Measurements from ENCODE around the gene CCDC30.
"Not testable (repeated sequence)": the region's sequence is repeated elsewhere in the genome, so short reads cannot be mapped to it uniquely, and the experiment has no call there.

The CCDC30 gene

GRCh38 chr1:42679364-42679983 lies 216.4 kb downstream of the CCDC30 start:
- Mint-ChIP-seq H3K36me3 (ENCODE audit: insufficient read depth) (peaks cover 23% of the 10 kb centered on the region), H3K9me3 (no peaks in the 10 kb centered on the region), H3K27ac (ENCODE audit: low read depth) (no peak overlapping the region), H3K4me3 (no peak overlapping the region), H3K4me1 (peaks cover 32% of the 10 kb centered on the region), H3K27me3 (no peaks in the 10 kb centered on the region)
- ATAC-seq (replicated peaks; ENCODE audit: extremely low read depth, poor library complexity, severe bottlenecking), result no peak
- no peak for DNase-seq (ENCODE audit: low spot score in 2 of 2)

GRCh38 chr1:42680055-42680454 lies 217.0 kb downstream of the CCDC30 start:
- Mint-ChIP-seq H3K27ac (ENCODE audit: low read depth) (no peak overlapping the region), H3K27me3 (no peaks in the 10 kb centered on the region), H3K36me3 (ENCODE audit: insufficient read depth) (peaks cover 25% of the 10 kb centered on the region), H3K4me1 (peaks cover 38% of the 10 kb centered on the region), H3K4me3 (peak overlapping the region; percentile 69), H3K9me3 (no peaks in the 10 kb centered on the region)
- ATAC-seq (replicated peaks; ENCODE audit: extremely low read depth, poor library complexity, severe bottlenecking), result no peak
- no peak for DNase-seq (ENCODE audit: low spot score in 2 of 2)

GRCh38 chr1:42680921-42681683 lies 218.0 kb downstream of the CCDC30 start:
- Mint-ChIP-seq H3K4me1 (peaks cover 46% of the 10 kb centered on the region), H3K9me3 (no peaks in the 10 kb centered on the region), H3K27me3 (no peaks in the 10 kb centered on the region), H3K36me3 (ENCODE audit: insufficient read depth) (peaks cover 28% of the 10 kb centered on the region), H3K27ac (ENCODE audit: low read depth) (peak overlapping the region; percentile 95), H3K4me3 (peak overlapping the region; percentile 94)
- DNase-seq (ENCODE audit: low spot score in 2 of 2), result no peak
- no peak for ATAC-seq (replicated peaks; ENCODE audit: extremely low read depth, poor library complexity, severe bottlenecking)

- Mint-ChIP-seq H3K4me1 (peaks cover 52% of the 10 kb centered on the region), H3K4me3 (peak within 1 kb of the TSS; percentile 97), H3K27ac (ENCODE audit: low read depth) (peak within 1 kb of the TSS; percentile 95), H3K9me3 (no peaks in the 10 kb centered on the region), H3K27me3 (no peaks in the 10 kb centered on the region), H3K36me3 (ENCODE audit: insufficient read depth) (peaks cover 27% of the 10 kb centered on the region)
- DNase-seq (ENCODE audit: low spot score in 2 of 2) (peak; percentile 93 to 95), ATAC-seq (replicated peaks; ENCODE audit: extremely low read depth, poor library complexity, severe bottlenecking) (peak; percentile 96)
Observed at GRCh38 chr1:42681741-42682483, 218.8 kb downstream of the CCDC30 start, which contains the start of gene YBX1. TSS of gene YBX1 (plus strand) at chr1:42682418. CDS start at chr1:42682566, 148 bp downstream.

GRCh38 chr1:42682484-42682738 lies 219.3 kb downstream of the CCDC30 start:
- Mint-ChIP-seq H3K4me1 (peaks cover 57% of the 10 kb centered on the region), H3K36me3 (ENCODE audit: insufficient read depth) (peaks cover 32% of the 10 kb centered on the region), H3K27ac (ENCODE audit: low read depth) (peak overlapping the region; percentile 95), H3K4me3 (peak overlapping the region; percentile 94)
- H3K27me3 Mint-ChIP-seq; DNase-seq (ENCODE audit: low spot score in 2 of 2); H3K9me3 Mint-ChIP-seq: not testable (repeated sequence)
- ATAC-seq (replicated peaks; ENCODE audit: extremely low read depth, poor library complexity, severe bottlenecking), result peak; percentile 9

GRCh38 chr1:42682739-42683531 lies 219.8 kb downstream of the CCDC30 start:
- H3K4me1 Mint-ChIP-seq, result peaks cover 63% of the 10 kb centered on the region
- peaks cover 34% of the 10 kb centered on the region for H3K36me3 Mint-ChIP-seq (ENCODE audit: insufficient read depth)
- H3K27me3 Mint-ChIP-seq, result no peaks in the 10 kb centered on the region
- peak overlapping the region; percentile 97 for H3K4me3 Mint-ChIP-seq
- peak overlapping the region; percentile 95 for H3K27ac Mint-ChIP-seq (ENCODE audit: low read depth)
- DNase-seq (ENCODE audit: low spot score in 2 of 2), result peak; percentile 30 to 45
- no peaks in the 10 kb centered on the region for H3K9me3 Mint-ChIP-seq
- ATAC-seq (replicated peaks; ENCODE audit: extremely low read depth, poor library complexity, severe bottlenecking), result peak; percentile 31

GRCh38 chr1:42684139-42684538 lies 221.1 kb downstream of the CCDC30 start:
- peaks cover 74% of the 10 kb centered on the region for H3K4me1 Mint-ChIP-seq
- peak overlapping the region; percentile 97 for H3K4me3 Mint-ChIP-seq
- H3K27ac Mint-ChIP-seq (ENCODE audit: low read depth), result peak overlapping the region; percentile 95
- DNase-seq (ENCODE audit: low spot score in 2 of 2), result no peak
- H3K36me3 Mint-ChIP-seq (ENCODE audit: insufficient read depth), result peaks cover 34% of the 10 kb centered on the region
- no peaks in the 10 kb centered on the region for H3K9me3 Mint-ChIP-seq
- ATAC-seq (replicated peaks; ENCODE audit: extremely low read depth, poor library complexity, severe bottlenecking), result no peak
- H3K27me3 Mint-ChIP-seq, result no peaks in the 10 kb centered on the region

GRCh38 chr1:42686418-42686817 lies 223.3 kb downstream of the CCDC30 start:
- H3K4me3 Mint-ChIP-seq, result peak overlapping the region; percentile 41
- peak overlapping the region; percentile 38 for H3K27ac Mint-ChIP-seq (ENCODE audit: low read depth)
- ATAC-seq (replicated peaks; ENCODE audit: extremely low read depth, poor library complexity, severe bottlenecking) (no peak), DNase-seq (ENCODE audit: low spot score in 2 of 2) (no peak)
- H3K4me1 Mint-ChIP-seq, result peaks cover 84% of the 10 kb centered on the region
- no peaks in the 10 kb centered on the region for H3K9me3 Mint-ChIP-seq
- H3K36me3 Mint-ChIP-seq (ENCODE audit: insufficient read depth), result peaks cover 36% of the 10 kb centered on the region
- H3K27me3 Mint-ChIP-seq, result no peaks in the 10 kb centered on the region

- H3K4me3 Mint-ChIP-seq, result no peak overlapping the region
- peak overlapping the region; percentile 25 for H3K27ac Mint-ChIP-seq (ENCODE audit: low read depth)
- H3K9me3 Mint-ChIP-seq, result no peaks in the 10 kb centered on the region
- peaks cover 28% of the 10 kb centered on the region for H3K36me3 Mint-ChIP-seq (ENCODE audit: insufficient read depth)
- H3K27me3 Mint-ChIP-seq, result no peaks in the 10 kb centered on the region
- DNase-seq (ENCODE audit: low spot score in 2 of 2) (no peak), ATAC-seq (replicated peaks; ENCODE audit: extremely low read depth, poor library complexity, severe bottlenecking) (no peak)
- H3K4me1 Mint-ChIP-seq, result peaks cover 94% of the 10 kb centered on the region
Observed at GRCh38 chr1:42689912-42690311, 226.8 kb downstream of the CCDC30 start.

GRCh38 chr1:42690477-42691156 lies 227.5 kb downstream of the CCDC30 start:
- ATAC-seq (replicated peaks; ENCODE audit: extremely low read depth, poor library complexity, severe bottlenecking) (peak; percentile 29), DNase-seq (ENCODE audit: low spot score in 2 of 2) (no peak)
- H3K36me3 Mint-ChIP-seq (ENCODE audit: insufficient read depth), result peaks cover 30% of the 10 kb centered on the region
- no peaks in the 10 kb centered on the region for H3K9me3 Mint-ChIP-seq
- peaks cover 94% of the 10 kb centered on the region for H3K4me1 Mint-ChIP-seq
- no peak overlapping the region for H3K4me3 Mint-ChIP-seq
- H3K27me3 Mint-ChIP-seq, result no peaks in the 10 kb centered on the region
- peak overlapping the region; percentile 25 for H3K27ac Mint-ChIP-seq (ENCODE audit: low read depth)

- H3K4me3 Mint-ChIP-seq, result no peak overlapping the region
- no peaks in the 10 kb centered on the region for H3K27me3 Mint-ChIP-seq
- peaks cover 35% of the 10 kb centered on the region for H3K36me3 Mint-ChIP-seq (ENCODE audit: insufficient read depth)
- peaks cover 92% of the 10 kb centered on the region for H3K4me1 Mint-ChIP-seq
- no peak overlapping the region for H3K27ac Mint-ChIP-seq (ENCODE audit: low read depth)
- peak; percentile 29 for ATAC-seq (replicated peaks; ENCODE audit: extremely low read depth, poor library complexity, severe bottlenecking)
- no peaks in the 10 kb centered on the region for H3K9me3 Mint-ChIP-seq
- no peak for DNase-seq (ENCODE audit: low spot score in 2 of 2)
Observed at GRCh38 chr1:42691157-42691498, 228.0 kb downstream of the CCDC30 start.

GRCh38 chr1:42692461-42692860 lies 229.4 kb downstream of the CCDC30 start:
- Mint-ChIP-seq H3K9me3 (no peaks in the 10 kb centered on the region), H3K4me3 (peak overlapping the region; percentile 29), H3K27me3 (no peaks in the 10 kb centered on the region), H3K4me1 (peaks cover 79% of the 10 kb centered on the region), H3K27ac (ENCODE audit: low read depth) (peak overlapping the region; percentile 33), H3K36me3 (ENCODE audit: insufficient read depth) (peaks cover 42% of the 10 kb centered on the region)
- ATAC-seq (replicated peaks; ENCODE audit: extremely low read depth, poor library complexity, severe bottlenecking) (no peak), DNase-seq (ENCODE audit: low spot score in 2 of 2) (no peak)
